ENCODE measurements around the gene SPEN. TPM values are rescaled to one million over a fixed set of nuclear protein-coding genes. Genes with fewer than 3 reads are reported as not detected.
"Not testable (repeated sequence)": the region's sequence is repeated elsewhere in the genome, so short reads cannot be mapped to it uniquely, and the experiment has no call there.

The SPEN gene
- total RNA-seq, 2 experiments from 2014 or later: 37.0 to 41.9 TPM

DNA sequence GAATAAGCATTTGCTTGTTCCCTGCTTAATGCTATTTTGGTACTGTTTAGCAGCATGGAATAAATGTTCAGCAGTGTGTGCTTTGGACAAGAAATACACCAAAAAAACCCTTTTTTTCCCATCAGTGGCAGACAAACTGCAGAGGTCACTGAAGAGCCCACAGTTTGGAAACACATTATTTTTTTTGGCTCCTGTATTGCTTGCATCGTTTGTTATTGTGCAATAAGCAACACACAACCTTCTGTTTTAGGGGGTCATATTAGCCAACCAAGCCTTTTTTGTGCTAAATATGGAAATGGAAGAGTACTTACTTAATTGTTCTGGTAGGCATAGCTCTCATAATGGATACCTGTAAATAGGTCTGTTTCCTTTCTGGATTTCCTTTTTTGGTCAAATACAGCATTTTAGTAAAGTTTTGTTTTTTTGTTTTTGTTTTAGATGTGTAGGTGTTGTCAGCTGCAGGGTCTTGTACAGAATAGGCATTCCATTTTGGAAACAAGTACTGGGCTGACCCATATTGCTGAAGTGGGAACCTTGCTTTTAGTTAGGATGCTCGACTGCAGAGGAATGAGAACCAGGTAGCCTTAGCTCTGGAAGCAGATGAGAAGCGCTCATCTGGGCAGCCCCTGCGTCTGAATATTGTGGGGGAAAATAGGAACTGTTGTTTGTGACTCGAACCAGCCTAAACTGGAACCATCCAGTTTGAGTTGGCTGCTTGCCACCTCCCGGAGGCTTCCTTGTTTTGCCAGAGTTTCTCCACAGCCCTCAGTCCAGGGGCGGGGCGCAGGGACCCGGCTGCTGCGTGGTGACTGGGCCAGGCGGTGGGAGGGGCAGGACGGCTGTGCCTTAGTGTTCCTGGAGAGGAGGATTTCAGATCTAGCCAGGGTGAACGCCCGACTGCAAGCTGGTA, 38.4 kb downstream of the SPEN start:
- POLR2A ChIA-PET: no interaction called here
- DNase-seq: peak; percentile 12
- no peaks in the 10 kb centered on the region for H3K27me3 Mint-ChIP-seq
- peaks cover 49% of the 10 kb centered on the region for H3K4me1 Mint-ChIP-seq (ENCODE audit: low read depth)
- H3K36me3 Mint-ChIP-seq: peaks cover 12% of the 10 kb centered on the region
- H3K9me3 Mint-ChIP-seq: no peaks in the 10 kb centered on the region
- intact Hi-C loops (cut with micrococcal nuclease): no loop called here
- CTCF ChIA-PET: interaction anchor here (1.3 to 1.4 kb wide), 2 partner anchors 71 to 94 kb away, joined by 3 to 5 read pairs; no protein-coding TSS in a partner anchor
- H3K27ac Mint-ChIP-seq: no peak overlapping the region
- H3K4me3 Mint-ChIP-seq: no peak overlapping the region

DNA sequence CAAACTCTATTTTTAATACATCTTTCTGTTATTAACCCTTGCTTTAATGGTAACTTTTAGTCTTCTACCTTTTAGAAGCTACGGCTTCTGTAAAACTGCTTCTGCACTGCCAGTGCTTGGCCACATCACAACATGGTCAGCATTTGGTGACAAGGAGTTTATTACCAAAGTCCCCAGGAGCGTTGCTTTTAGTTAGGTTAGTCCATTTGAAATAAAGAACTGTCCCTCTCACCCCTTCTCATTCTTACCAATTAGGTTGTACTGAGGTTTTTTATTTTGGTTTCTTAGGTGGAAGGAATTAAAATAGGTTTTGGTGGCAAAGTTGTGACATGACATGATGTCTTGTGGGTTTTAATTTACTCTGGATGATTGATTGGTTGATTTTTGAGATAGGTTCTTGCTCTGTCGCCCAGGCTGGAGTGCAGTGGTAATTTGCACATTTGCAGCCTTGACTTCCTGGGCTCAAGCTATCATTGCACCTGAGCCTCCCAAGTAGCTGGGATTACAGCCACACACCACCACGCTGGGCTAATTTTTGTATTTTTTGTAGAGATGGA, 39.2 kb downstream of the SPEN start:
- Mint-ChIP-seq H3K27ac (no peak overlapping the region), H3K4me3 (no peak overlapping the region)

DNA sequence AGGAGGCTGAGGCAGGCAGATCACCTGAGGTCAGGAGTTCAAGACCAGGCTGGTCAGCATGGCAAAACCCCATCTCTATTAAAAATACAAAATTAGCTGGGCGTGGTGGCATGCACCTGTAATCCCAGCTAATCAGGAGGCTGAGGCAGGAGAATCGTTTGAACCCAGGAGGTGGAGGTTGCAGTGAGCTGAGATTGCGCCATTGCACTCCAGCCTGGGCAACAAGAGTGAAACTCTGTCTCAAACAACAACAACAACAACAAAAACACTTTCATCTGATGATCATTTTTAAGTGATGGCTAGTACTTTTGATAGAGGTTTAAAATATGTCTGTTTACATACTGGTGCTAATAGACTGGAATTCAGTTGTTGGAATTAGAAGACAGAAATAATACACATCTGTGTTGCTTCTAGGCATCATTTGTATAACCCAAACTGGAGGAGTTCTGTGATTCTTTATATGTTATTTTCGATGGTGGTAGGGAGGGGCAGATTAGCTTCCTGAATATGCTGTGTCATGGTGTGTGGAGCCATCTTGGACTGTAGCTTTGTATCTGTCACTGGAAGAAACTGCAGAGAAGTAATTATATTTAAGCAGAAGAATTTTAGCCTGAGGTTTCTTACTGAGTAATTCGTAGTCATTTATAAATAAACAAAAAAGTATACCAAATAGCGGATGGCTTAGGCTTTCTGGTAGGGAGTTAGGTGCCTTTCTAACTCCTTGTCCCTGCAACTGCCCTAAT, 45.5 kb downstream of the SPEN start:
- H3K9me3 Mint-ChIP-seq; DNase-seq; intact Hi-C loops (cut with micrococcal nuclease); H3K27me3 Mint-ChIP-seq; H3K4me3 Mint-ChIP-seq; POLR2A ChIA-PET: not testable (repeated sequence)
- Mint-ChIP-seq H3K4me1 (ENCODE audit: low read depth) (peaks cover 35% of the 10 kb centered on the region), H3K36me3 (peaks cover 22% of the 10 kb centered on the region), H3K27ac (peak overlapping the region; percentile 48)
- CTCF ChIA-PET: interaction anchor here (0.6 kb wide), 1 partner anchor 15 kb away, joined by 5 read pairs; no protein-coding TSS in a partner anchor

More for the DNA sequence above, 39.2 kb downstream of the SPEN start:
- intact Hi-C loops (cut with micrococcal nuclease): no loop called here
- Mint-ChIP-seq H3K9me3 (no peaks in the 10 kb centered on the region), H3K27me3 (no peaks in the 10 kb centered on the region), H3K4me1 (ENCODE audit: low read depth) (peaks cover 44% of the 10 kb centered on the region), H3K36me3 (peaks cover 12% of the 10 kb centered on the region)
- ChIA-PET POLR2A (interaction anchor here (0.5 kb wide), 1 partner anchor 63 kb away, joined by 3 read pairs; no protein-coding TSS in a partner anchor), CTCF (interaction anchor here (0.7 to 1.4 kb wide), 3 partner anchors 71 to 95 kb away, joined by 3 to 5 read pairs (median 4); no protein-coding TSS in a partner anchor)
- DNase-seq: no peak

DNA sequence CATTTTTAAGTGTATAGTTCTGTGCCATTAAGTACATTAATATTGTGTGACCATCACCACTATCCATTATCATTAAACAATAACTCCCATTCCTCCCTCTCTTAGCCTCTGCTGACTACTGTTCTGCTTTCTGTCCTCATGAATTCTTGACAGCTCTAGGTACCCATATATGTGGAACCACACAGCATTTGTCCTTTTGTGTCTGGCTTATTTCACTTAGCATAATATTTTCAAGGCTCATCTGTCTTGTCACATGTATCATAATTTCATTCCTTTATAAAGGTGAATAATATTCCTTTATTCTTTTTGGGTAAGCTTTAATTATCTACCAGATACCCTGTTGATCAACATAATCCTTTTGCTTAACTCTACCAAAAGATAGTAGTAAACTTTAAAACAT, 47.7 kb downstream of the SPEN start:
- no peaks in the 10 kb centered on the region for H3K9me3 Mint-ChIP-seq
- POLR2A ChIA-PET: no interaction called here
- no peaks in the 10 kb centered on the region for H3K27me3 Mint-ChIP-seq
- H3K4me1 Mint-ChIP-seq (ENCODE audit: low read depth): peaks cover 45% of the 10 kb centered on the region
- no peak overlapping the region for H3K27ac Mint-ChIP-seq
- H3K36me3 Mint-ChIP-seq: peaks cover 25% of the 10 kb centered on the region
- no peak overlapping the region for H3K4me3 Mint-ChIP-seq
- intact Hi-C loops (cut with micrococcal nuclease): no loop called here
- no peak for DNase-seq
- CTCF ChIA-PET: no interaction called here

DNA sequence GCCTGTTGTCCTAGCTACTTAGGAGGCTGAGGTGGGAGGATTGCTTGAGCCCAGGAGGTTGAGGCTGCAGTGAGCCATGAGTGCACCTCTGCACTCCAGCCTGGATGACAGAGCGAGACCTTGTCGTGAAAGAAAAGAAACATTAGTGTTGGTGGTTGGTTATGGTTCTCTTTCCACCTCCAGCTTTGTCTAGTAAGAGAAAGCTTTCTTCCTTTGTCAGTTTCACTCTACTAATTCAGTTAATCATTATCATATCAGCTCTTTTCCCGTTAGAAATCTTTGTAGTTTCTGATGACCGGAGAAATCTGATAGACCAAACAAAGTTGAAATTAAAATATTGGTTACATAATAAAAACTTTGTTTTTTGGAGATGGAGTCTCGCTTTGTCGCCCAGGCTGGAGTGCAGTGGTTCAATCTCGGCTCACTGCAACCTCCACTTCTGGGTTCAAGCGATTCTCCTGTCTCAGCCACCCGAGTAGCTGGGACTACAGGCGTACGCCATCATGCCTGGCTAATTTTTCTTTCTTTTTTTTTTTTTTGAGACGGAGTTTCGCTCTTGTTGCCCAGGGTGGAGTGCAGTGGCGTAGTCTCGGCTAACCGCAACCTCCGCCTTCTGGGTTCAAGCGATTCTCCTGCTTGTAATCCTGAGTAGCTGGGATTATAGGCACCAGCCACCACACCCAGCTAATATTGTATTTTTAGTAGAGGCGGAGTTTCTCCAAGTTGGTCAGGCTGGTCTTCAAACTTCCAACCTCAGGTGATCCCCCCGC, 49.5 kb downstream of the SPEN start:
- H3K27me3 Mint-ChIP-seq; H3K27ac Mint-ChIP-seq; H3K9me3 Mint-ChIP-seq; intact Hi-C loops (cut with micrococcal nuclease); DNase-seq; H3K4me3 Mint-ChIP-seq; POLR2A ChIA-PET: not testable (repeated sequence)
- H3K4me1 Mint-ChIP-seq (ENCODE audit: low read depth): peaks cover 51% of the 10 kb centered on the region
- peaks cover 21% of the 10 kb centered on the region for H3K36me3 Mint-ChIP-seq
- CTCF ChIA-PET: interaction anchor here (0.6 to 1.4 kb wide), 2 partner anchors 9 to 82 kb away, joined by 3 to 12 read pairs; no protein-coding TSS in a partner anchor

DNA sequence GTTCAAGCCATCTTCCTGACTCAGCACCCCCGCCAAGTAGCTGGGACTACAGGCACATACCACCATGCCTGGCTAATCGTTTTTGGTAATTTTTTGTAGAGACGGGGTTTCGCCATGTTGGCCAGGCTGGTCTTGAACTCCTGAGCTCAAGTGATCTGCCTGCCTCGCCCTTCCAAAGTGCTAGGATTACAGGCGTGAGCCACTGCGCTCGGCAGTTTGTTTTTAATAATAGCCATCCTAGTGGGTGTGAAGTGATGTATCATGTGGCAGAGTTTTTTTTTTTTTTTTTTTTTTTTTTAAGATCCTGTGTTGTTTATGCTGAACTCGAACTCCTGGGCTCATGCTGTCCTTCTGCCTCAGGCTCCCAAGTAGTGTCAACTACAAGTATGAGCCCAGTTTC, 51.8 kb downstream of the SPEN start:
- intact Hi-C loops (cut with micrococcal nuclease): no loop called here
- POLR2A ChIA-PET: no interaction called here
- no peak overlapping the region for H3K4me3 Mint-ChIP-seq
- H3K4me1 Mint-ChIP-seq (ENCODE audit: low read depth): peaks cover 50% of the 10 kb centered on the region
- H3K9me3 Mint-ChIP-seq: no peaks in the 10 kb centered on the region
- DNase-seq: no peak
- CTCF ChIA-PET: no interaction called here
- peaks cover 13% of the 10 kb centered on the region for H3K36me3 Mint-ChIP-seq
- no peaks in the 10 kb centered on the region for H3K27me3 Mint-ChIP-seq
- H3K27ac Mint-ChIP-seq: no peak overlapping the region

DNA sequence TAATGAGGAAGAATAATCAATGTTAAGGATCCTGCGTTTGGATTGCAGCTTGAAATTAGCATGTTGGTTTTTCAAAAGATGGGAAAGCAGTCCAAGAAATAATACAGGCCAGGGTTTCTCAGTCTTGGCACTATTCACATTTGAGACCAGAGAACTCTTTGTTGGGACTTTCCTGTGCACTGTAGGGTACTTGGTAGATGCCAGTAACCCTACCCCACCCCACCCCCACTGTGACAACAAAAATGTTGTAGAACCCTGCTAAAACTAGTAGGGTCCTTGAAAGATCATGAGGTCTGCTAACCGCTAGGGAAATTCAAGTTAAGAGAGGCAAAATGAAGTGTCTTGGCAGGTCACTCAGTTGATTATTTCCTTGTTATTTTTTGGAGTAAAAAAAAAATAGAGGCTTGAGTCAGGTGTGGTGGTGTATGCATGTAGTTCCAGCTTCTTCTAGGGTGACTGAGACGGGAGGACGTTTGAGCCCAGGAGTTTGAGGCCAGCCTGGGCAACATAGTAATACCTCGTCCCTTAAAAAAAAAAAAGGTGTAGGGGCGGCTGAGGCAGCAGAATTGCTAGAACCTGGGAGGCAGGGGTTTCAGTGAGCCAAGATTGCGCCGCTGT, 53.3 kb downstream of the SPEN start:
- Mint-ChIP-seq H3K4me3 (no peak overlapping the region), H3K27me3 (no peaks in the 10 kb centered on the region), H3K36me3 (peaks cover 11% of the 10 kb centered on the region), H3K9me3 (no peaks in the 10 kb centered on the region), H3K27ac (no peak overlapping the region), H3K4me1 (ENCODE audit: low read depth) (peaks cover 46% of the 10 kb centered on the region)
- ChIA-PET CTCF (interaction anchor here (0.9 to 1.4 kb wide), 2 partner anchors 86 to 109 kb away, joined by 3 to 5 read pairs; no protein-coding TSS in a partner anchor), POLR2A (no interaction called here)
- intact Hi-C loops (cut with micrococcal nuclease): no loop called here
- no peak for DNase-seq

DNA sequence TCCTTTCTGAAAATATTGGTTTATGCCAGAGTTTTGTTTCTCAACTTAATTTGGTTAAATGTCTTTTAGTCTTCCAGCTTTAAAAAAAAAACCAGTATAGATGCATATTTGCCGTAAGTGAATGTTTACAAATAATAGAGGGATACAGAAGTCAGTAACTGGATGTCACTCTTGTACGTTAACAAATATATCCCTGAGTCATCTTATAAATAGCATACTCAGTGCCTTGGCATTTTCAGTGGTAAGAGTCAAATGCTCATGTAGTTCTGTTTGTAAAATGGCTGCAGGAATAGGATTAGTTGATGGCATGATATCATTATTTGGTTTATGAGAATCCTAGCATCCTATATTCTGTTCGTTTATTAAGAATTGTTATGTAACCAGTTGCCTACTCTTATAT, 55.4 kb downstream of the SPEN start:
- Mint-ChIP-seq H3K27me3 (no peaks in the 10 kb centered on the region), H3K27ac (no peak overlapping the region), H3K4me1 (ENCODE audit: low read depth) (peaks cover 36% of the 10 kb centered on the region), H3K9me3 (no peaks in the 10 kb centered on the region), H3K36me3 (peaks cover 8% of the 10 kb centered on the region), H3K4me3 (no peak overlapping the region)
- intact Hi-C loops (cut with micrococcal nuclease): no loop called here
- ChIA-PET CTCF (no interaction called here), POLR2A (interaction anchor here (0.7 kb wide), 1 partner anchor 35 kb away, joined by 4 read pairs; no protein-coding TSS in a partner anchor)
- no peak for DNase-seq

DNA sequence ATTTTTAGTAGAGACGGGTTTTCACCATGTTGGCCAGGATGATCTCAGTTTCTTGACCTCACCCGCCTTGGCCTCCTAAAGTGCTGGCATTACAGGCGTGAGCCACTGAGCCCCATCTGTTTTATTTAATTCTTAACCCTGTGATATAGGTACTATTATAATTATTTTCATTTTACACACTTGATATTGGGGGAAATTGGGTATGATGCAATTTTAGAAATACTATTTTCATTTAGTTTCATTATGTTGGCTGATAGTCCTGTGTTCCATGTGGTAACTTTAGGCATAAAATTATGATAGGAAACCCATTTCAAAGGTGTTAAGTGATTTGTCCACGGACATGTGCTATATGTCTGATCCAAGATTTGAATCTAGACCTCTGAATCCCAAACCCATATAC, 61.1 kb downstream of the SPEN start:
- H3K9me3 Mint-ChIP-seq: no peaks in the 10 kb centered on the region
- CTCF ChIA-PET: no interaction called here

DNA sequence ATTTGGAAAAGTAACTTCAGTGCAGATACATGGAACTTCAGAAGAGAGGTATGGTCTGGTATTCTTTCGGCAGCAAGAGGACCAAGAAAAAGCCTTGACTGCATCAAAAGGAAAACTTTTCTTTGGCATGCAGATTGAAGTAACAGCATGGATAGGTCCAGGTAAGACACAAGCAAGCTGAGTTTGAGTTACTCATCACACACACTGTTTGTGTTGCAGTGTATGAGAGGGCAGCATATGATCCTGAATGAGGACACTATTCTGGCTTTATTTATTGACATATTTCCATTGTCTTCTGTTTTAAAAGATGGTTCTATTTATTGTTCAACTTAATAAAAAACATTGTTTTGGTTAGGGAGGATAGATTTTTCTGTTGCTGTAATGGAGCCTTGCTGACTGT, 63.6 kb downstream of the SPEN start:
- Mint-ChIP-seq H3K4me3 (no peak overlapping the region), H3K9me3 (no peaks in the 10 kb centered on the region), H3K27me3 (no peaks in the 10 kb centered on the region), H3K36me3 (peaks cover 34% of the 10 kb centered on the region), H3K4me1 (ENCODE audit: low read depth) (peaks cover 17% of the 10 kb centered on the region), H3K27ac (no peak overlapping the region)
- intact Hi-C loops (cut with micrococcal nuclease): no loop called here
- no peak for DNase-seq
- ChIA-PET POLR2A (no interaction called here), CTCF (interaction anchor here (0.7 kb wide), 1 partner anchor 119 kb away, joined by 4 read pairs; no protein-coding TSS in a partner anchor)

More for the DNA sequence above, 61.1 kb downstream of the SPEN start:
- Mint-ChIP-seq H3K4me1 (ENCODE audit: low read depth) (peaks cover 5% of the 10 kb centered on the region), H3K27ac (no peak overlapping the region), H3K4me3 (no peak overlapping the region), H3K36me3 (peaks cover 25% of the 10 kb centered on the region), H3K27me3 (no peaks in the 10 kb centered on the region)
- POLR2A ChIA-PET: no interaction called here
- intact Hi-C loops (cut with micrococcal nuclease): no loop called here
- DNase-seq: no peak

DNA sequence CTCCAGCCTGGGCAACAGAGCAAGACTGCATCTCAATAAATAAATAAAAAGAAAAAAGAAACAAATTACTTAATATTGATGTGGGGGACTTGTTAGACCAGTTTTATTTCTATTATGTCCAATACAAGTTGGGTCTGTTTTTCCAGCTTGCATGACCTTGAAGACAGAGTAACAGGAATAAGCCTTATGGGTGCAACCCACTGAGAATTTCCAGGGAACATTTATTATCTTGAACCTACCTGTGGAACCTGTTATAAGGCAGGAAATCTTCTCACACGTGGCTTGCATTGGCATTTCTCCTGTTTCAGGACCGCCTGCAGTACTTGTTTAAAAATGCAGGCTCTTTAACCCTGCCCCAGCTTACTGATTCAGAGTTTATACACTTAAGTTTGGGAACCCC, 64.4 kb downstream of the SPEN start:
- peaks cover 38% of the 10 kb centered on the region for H3K36me3 Mint-ChIP-seq
- no peak for DNase-seq
- ChIA-PET POLR2A (no interaction called here), CTCF (interaction anchor here (0.6 to 1.2 kb wide), 2 partner anchors 52 to 96 kb away, joined by 4 to 5 read pairs; no protein-coding TSS in a partner anchor)
- H3K4me1 Mint-ChIP-seq (ENCODE audit: low read depth): peaks cover 25% of the 10 kb centered on the region
- no peak overlapping the region for H3K4me3 Mint-ChIP-seq
- no peaks in the 10 kb centered on the region for H3K27me3 Mint-ChIP-seq
- intact Hi-C loops (cut with micrococcal nuclease): no loop called here
- H3K27ac Mint-ChIP-seq: no peak overlapping the region
- no peaks in the 10 kb centered on the region for H3K9me3 Mint-ChIP-seq
